Activated CD8-positive, alpha-beta memory T cell treated with anti-CD3 and anti-CD28 coated beads, Interleukin-2, amount 50 U/mL, for 1 hour (primary cell): ENCODE results near the gene C4A.
"Not testable (repeated sequence)": the region's sequence is repeated elsewhere in the genome, so short reads cannot be mapped to it uniquely, and the experiment has no call there.

Experiments used
- DNase-seq: peaks from one replicate; pipeline ENCODE4 v3.0.0-alpha.2; 2020; ENCODE audit errors: extremely low read depth

The C4A gene

GRCh38 chr6:32022100-32022499 lies 40.2 kb downstream of the C4A start:
- not testable (repeated sequence) for DNase-seq

- not testable (repeated sequence) for DNase-seq
Observed at GRCh38 chr6:32028631-32029030, 46.8 kb downstream of the C4A start.

DNA sequence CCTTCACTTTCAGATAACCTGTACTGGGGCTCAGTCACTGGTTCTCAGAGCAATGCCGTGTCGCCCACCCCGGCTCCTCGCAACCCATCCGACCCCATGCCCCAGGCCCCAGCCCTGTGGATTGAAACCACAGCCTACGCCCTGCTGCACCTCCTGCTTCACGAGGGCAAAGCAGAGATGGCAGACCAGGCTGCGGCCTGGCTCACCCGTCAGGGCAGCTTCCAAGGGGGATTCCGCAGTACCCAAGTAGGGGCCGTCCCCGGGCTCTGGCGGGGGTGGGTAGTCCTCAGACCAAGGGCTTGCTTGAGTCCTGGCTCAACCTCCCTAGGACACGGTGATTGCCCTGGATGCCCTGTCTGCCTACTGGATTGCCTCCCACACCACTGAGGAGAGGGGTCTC lies 47.7 kb downstream of the C4A start:
- not testable (repeated sequence) for DNase-seq

DNA sequence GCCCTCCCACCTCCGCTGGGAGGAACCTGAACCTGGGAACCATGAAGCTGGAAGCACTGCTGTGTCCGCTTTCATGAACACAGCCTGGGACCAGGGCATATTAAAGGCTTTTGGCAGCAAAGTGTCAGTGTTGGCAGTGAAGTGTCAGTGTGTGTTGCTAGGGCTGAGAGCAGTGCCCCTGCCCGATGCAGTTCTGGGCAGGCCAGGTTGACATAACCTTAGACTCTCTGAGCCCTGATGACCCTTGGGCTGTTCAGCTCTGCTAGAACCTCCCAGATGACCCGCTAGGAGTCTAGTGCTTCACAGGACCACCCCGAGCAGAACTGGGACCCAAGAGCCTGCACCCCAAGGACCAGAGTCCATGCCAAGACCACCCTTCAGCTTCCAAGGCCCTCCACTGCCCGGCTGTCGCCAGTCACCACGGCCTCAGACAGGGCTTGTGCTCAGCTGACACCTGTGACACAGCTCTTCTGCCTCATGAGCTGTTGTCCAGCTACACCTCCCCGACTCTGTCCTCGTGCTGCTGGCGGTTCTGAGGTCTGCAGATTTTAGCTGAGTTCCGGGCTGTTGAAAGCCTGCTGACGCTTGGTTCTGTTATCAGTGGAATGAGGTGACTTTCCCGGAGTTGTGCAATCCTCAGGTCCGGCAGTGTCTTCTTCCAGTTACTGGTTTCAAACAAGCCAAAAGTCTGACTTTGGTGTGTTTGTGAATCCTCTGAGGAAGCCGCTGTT lies 53.6 kb downstream of the C4A start:
- DNase-seq, result not testable (repeated sequence)

GRCh38 chr6:32037136-32037535 lies 55.3 kb downstream of the C4A start:
- DNase-seq, result not testable (repeated sequence)

DNA sequence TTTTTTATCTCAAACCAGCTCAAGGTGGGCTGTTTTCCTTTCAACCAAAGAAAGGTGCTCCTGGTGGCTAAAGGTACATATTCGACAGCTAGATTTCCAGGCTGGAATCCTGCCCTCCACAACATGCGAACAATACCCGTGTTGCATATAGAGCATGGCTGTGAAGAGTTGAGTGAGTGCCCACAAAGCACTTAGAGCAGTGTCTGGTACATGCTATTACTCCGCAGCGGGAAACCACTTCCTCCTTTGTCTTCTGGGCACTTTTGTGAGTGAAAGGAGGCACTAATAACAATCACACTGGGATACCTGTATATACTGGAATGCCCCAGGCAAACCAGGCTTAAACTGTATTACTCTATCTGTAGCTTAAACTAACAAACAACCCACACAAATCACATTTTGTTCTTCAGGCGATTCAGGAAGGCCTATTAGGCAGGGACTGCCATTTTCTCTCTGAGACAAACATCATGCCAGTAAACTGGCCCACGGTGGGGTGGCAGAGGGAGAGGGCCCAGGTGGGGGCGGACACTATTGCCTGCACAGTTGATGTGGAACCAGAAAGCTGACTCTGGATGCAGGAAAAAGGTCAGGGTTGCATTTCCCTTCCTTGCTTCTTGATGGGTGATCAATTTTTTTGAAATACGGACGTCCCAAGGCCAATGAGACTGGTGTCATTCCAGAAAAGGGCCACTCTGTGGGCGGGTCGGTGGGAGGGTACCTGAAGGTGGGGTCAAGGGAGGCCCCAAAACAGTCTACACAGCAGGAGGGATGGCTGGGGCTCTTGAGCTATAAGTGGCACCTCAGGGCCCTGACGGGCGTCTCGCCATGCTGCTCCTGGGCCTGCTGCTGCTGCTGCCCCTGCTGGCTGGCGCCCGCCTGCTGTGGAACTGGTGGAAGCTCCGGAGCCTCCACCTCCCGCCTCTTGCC lies 56.0 kb downstream of the C4A start, which contains the start of gene CYP21A2:
Gene CYP21A2 (plus strand): TSS at position 818 of the 927 bp plus-strand sequence. CDS start 8 bp downstream, at position 826.
- DNase-seq, result not testable (repeated sequence)

- not testable (repeated sequence) for DNase-seq
Observed at GRCh38 chr6:32038878-32039277, 57.0 kb downstream of the C4A start.

DNA sequence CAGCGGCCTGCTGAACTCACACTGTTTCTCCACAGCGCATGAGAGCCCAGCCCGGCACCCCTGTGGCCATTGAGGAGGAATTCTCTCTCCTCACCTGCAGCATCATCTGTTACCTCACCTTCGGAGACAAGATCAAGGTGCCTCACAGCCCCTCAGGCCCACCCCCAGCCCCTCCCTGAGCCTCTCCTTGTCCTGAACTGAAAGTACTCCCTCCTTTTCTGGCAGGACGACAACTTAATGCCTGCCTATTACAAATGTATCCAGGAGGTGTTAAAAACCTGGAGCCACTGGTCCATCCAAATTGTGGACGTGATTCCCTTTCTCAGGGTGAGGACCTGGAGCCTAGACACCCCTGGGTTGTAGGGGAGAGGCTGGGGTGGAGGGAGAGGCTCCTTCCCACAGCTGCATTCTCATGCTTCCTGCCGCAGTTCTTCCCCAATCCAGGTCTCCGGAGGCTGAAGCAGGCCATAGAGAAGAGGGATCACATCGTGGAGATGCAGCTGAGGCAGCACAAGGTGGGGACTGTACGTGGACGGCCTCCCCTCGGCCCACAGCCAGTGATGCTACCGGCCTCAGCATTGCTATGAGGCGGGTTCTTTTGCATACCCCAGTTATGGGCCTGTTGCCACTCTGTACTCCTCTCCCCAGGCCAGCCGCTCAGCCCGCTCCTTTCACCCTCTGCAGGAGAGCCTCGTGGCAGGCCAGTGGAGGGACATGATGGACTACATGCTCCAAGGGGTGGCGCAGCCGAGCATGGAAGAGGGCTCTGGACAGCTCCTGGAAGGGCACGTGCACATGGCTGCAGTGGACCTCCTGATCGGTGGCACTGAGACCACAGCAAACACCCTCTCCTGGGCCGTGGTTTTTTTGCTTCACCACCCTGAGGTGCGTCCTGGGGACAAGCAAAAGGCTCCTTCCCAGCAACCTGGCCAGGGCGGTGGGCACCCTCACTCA lies 57.7 kb downstream of the C4A start:
- not testable (repeated sequence) for DNase-seq

DNA sequence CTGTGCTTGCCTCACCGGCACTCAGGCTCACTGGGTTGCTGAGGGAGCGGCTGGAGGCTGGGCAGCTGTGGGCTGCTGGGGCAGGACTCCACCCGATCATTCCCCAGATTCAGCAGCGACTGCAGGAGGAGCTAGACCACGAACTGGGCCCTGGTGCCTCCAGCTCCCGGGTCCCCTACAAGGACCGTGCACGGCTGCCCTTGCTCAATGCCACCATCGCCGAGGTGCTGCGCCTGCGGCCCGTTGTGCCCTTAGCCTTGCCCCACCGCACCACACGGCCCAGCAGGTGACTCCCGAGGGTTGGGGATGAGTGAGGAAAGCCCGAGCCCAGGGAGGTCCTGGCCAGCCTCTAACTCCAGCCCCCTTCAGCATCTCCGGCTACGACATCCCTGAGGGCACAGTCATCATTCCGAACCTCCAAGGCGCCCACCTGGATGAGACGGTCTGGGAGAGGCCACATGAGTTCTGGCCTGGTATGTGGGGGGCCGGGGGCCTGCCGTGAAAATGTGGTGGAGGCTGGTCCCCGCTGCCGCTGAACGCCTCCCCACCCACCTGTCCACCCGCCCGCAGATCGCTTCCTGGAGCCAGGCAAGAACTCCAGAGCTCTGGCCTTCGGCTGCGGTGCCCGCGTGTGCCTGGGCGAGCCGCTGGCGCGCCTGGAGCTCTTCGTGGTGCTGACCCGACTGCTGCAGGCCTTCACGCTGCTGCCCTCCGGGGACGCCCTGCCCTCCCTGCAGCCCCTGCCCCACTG lies 58.6 kb downstream of the C4A start:
- DNase-seq, result not testable (repeated sequence)

GRCh38 chr6:32041050-32041321 lies 59.1 kb downstream of the C4A start:
- not testable (repeated sequence) for DNase-seq

- not testable (repeated sequence) for DNase-seq
Observed at GRCh38 chr6:32041385-32041784, 59.5 kb downstream of the C4A start.

- not testable (repeated sequence) for DNase-seq
Observed at GRCh38 chr6:32042276-32042675, 60.4 kb downstream of the C4A start.

GRCh38 chr6:32043589-32044380 lies 61.9 kb downstream of the C4A start:
- not testable (repeated sequence) for DNase-seq

GRCh38 chr6:32044916-32045315 lies 63.1 kb downstream of the C4A start:
- DNase-seq, result not testable (repeated sequence)

DNA sequence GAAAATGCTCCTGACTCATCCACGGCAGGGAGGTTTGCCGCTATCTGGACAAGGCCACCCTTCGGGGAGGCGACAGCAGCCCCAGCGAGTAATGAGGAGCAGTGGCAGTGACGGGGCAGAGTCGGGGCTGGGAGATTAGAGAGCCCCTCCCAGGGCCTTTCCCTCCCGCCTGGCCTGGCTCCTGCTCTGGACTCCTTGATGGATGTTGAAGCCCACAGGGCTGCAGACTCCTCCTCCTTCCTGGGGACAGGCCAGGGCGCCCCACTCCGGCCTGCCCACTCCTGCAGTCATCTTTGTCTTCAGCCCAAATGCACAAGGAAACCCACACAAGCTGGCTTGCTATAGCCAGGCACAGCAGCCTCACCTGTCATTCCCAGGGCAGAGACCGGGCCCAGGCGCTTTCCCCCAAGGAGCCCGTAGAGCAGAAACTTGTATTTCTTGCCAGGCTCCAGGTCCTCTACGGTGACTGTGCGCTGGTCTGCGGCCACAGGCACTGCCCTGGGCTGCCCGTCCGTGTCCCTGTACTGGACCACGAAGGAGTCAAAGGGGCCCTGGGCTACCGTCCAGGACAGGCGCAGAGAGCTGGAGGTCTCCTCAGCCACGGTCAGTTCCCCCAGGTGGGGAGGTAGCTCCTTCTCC lies 64.1 kb downstream of the C4A start:
- DNase-seq, result no peak

- DNase-seq, result no peak
Observed at GRCh38 chr6:32046450-32047083, 64.7 kb downstream of the C4A start.

- no peak for DNase-seq
Observed at GRCh38 chr6:32047084-32047478, 65.2 kb downstream of the C4A start.

DNA sequence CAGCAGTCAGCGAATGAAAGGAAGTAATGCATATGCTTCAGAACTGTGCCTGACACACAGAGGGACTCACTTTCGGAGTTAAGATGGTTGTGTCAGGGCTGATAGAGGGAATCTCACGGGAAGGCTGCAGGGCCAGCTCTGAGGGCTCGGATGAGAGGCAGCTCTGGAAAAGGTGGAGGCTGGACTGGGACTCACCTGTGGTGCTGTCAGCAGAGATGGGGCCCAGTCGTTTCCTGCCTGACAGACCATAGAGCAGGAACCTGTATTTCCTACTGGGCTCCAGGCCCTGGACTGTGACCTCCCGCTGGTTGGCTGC lies 65.6 kb downstream of the C4A start:
- DNase-seq, result no peak
